ENCODE measurements around the gene SH3PXD2A. TPM values are rescaled to one million over a fixed set of nuclear protein-coding genes. Genes with fewer than 3 reads are reported as not detected.
"Not testable (repeated sequence)": the region's sequence is repeated elsewhere in the genome, so short reads cannot be mapped to it uniquely, and the experiment has no call there.

SH3PXD2A gene
- total RNA-seq, 1 donor from 2014 or later: 2.4 TPM

GRCh38 chr10:103763374-103764202, 91.8 kb downstream of the SH3PXD2A start:
- peak; percentile 65 for DNase-seq

- DNase-seq: no peak
These were observed 92.5 kb downstream of the SH3PXD2A start for GRCh38 chr10:103762916-103763315.

GRCh38 chr10:103762162-103762561, 93.2 kb downstream of the SH3PXD2A start:
- DNase-seq: no peak

- peak; percentile 69 for DNase-seq
These were observed 94.1 kb downstream of the SH3PXD2A start for GRCh38 chr10:103761075-103761920.

GRCh38 chr10:103760233-103760632, 95.1 kb downstream of the SH3PXD2A start:
- not testable (repeated sequence) for DNase-seq

- DNase-seq: peak; percentile 81
These were observed 96.1 kb downstream of the SH3PXD2A start for GRCh38 chr10:103759100-103759781.

- peak; percentile 49 for DNase-seq
These were observed 97.1 kb downstream of the SH3PXD2A start for GRCh38 chr10:103758294-103758681.

GRCh38 chr10:103757531-103758293, 97.7 kb downstream of the SH3PXD2A start:
- DNase-seq: peak; percentile 86

GRCh38 chr10:103756277-103756869, 99.0 kb downstream of the SH3PXD2A start:
- no peak for DNase-seq

GRCh38 chr10:103752680-103753248, 102.6 kb downstream of the SH3PXD2A start:
- peak; percentile 17 for DNase-seq

- no peak for DNase-seq
These were observed 103.6 kb downstream of the SH3PXD2A start for GRCh38 chr10:103751667-103752290.

GRCh38 chr10:103750836-103751235, 104.5 kb downstream of the SH3PXD2A start:
- no peak for DNase-seq

GRCh38 chr10:103749779-103750178, 105.6 kb downstream of the SH3PXD2A start:
- DNase-seq: no peak

GRCh38 chr10:103748020-103748419, 107.4 kb downstream of the SH3PXD2A start:
- DNase-seq: no peak

- no peak for DNase-seq
These were observed 108.0 kb downstream of the SH3PXD2A start for GRCh38 chr10:103747193-103747865.

GRCh38 chr10:103746598-103746997, 108.8 kb downstream of the SH3PXD2A start:
- DNase-seq: no peak

GRCh38 chr10:103745341-103746247, 109.8 kb downstream of the SH3PXD2A start:
- peak; percentile 67 for DNase-seq

GRCh38 chr10:103742824-103743223, 112.6 kb downstream of the SH3PXD2A start:
- no peak for DNase-seq

GRCh38 chr10:103740611-103741010, 114.8 kb downstream of the SH3PXD2A start:
- no peak for DNase-seq
